Measurements from ENCODE around the gene RAB11A. TPM values are rescaled to one million over a fixed set of nuclear protein-coding genes. Genes with fewer than 3 reads are reported as not detected.

The RAB11A gene
- total and polyA plus RNA-seq, 2 of the 13 experiments (the other 11 are each of a cell fraction or from before 2014, with no cell fraction given): 161 to 162 TPM

DNA sequence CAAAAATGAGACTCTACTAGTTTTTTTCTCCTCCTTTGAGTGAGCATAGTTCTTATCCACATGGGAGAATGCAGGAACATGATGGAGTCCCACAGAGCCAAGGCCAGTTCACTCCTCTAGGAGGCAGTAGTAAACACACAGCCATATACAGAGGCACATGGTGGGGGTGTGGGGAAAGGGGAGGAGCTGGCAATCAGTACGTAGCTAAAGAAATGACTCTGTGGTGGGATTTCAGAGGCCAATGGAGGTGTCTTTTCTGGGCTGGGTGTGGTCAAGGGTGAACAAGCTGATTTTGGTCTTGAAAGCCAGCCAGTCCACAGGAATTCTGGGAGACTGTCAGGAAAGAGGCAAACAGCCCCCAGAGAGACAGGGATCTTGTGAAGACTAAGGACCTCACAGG lies 6.6 kb upstream of the RAB11A start (continued):
- TF ChIP-seq, protein P1, sequence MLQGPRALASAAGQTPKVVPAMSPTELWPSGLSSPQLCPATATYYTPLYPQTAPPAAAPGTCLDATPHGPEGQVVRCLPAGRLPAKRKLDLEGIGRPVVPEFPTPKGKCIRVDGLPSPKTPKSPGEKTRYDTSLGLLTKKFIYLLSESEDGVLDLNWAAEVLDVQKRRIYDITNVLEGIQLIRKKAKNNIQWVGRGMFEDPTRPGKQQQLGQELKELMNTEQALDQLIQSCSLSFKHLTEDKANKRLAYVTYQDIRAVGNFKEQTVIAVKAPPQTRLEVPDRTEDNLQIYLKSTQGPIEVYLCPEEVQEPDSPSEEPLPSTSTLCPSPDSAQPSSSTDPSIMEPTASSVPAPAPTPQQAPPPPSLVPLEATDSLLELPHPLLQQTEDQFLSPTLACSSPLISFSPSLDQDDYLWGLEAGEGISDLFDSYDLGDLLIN (CRISPR knock-in tag; IDR thresholded peaks at IDR 0.05; ENCODE audit: borderline replicate concordance): no peak
- no peak for TF ChIP-seq ZNF816 (CRISPR knock-in tag; IDR thresholded peaks at IDR 0.05; ENCODE audit: borderline replicate concordance)
- TF ChIP-seq BRD4 (CRISPR knock-in tag; IDR thresholded peaks at IDR 0.05): no peak
- TF ChIP-seq, protein P2, sequence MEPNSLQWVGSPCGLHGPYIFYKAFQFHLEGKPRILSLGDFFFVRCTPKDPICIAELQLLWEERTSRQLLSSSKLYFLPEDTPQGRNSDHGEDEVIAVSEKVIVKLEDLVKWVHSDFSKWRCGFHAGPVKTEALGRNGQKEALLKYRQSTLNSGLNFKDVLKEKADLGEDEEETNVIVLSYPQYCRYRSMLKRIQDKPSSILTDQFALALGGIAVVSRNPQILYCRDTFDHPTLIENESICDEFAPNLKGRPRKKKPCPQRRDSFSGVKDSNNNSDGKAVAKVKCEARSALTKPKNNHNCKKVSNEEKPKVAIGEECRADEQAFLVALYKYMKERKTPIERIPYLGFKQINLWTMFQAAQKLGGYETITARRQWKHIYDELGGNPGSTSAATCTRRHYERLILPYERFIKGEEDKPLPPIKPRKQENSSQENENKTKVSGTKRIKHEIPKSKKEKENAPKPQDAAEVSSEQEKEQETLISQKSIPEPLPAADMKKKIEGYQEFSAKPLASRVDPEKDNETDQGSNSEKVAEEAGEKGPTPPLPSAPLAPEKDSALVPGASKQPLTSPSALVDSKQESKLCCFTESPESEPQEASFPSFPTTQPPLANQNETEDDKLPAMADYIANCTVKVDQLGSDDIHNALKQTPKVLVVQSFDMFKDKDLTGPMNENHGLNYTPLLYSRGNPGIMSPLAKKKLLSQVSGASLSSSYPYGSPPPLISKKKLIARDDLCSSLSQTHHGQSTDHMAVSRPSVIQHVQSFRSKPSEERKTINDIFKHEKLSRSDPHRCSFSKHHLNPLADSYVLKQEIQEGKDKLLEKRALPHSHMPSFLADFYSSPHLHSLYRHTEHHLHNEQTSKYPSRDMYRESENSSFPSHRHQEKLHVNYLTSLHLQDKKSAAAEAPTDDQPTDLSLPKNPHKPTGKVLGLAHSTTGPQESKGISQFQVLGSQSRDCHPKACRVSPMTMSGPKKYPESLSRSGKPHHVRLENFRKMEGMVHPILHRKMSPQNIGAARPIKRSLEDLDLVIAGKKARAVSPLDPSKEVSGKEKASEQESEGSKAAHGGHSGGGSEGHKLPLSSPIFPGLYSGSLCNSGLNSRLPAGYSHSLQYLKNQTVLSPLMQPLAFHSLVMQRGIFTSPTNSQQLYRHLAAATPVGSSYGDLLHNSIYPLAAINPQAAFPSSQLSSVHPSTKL (CRISPR knock-in tag; IDR thresholded peaks at IDR 0.05): peak; percentile 35; the same call in 1 of the 2 replicates
- peak; percentile 35 for TF ChIP-seq SAP130 (CRISPR knock-in tag; IDR thresholded peaks at IDR 0.05; ENCODE audit: low read depth)
- peak; percentile 66 for TF ChIP-seq ZMYM4 (CRISPR knock-in tag; IDR thresholded peaks at IDR 0.05)
- TF ChIP-seq, protein P3, sequence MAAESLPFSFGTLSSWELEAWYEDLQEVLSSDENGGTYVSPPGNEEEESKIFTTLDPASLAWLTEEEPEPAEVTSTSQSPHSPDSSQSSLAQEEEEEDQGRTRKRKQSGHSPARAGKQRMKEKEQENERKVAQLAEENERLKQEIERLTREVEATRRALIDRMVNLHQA (CRISPR knock-in tag; IDR thresholded peaks at IDR 0.05): no peak
- peak; percentile 28; the same call in 1 of the 2 replicates for TF ChIP-seq NFYC (CRISPR knock-in tag; IDR thresholded peaks at IDR 0.05)
- no peak for TF ChIP-seq NCOR1 (IDR thresholded peaks at IDR 0.05; ENCODE audit: borderline replicate concordance, low read length)
- TF ChIP-seq, protein P4, sequence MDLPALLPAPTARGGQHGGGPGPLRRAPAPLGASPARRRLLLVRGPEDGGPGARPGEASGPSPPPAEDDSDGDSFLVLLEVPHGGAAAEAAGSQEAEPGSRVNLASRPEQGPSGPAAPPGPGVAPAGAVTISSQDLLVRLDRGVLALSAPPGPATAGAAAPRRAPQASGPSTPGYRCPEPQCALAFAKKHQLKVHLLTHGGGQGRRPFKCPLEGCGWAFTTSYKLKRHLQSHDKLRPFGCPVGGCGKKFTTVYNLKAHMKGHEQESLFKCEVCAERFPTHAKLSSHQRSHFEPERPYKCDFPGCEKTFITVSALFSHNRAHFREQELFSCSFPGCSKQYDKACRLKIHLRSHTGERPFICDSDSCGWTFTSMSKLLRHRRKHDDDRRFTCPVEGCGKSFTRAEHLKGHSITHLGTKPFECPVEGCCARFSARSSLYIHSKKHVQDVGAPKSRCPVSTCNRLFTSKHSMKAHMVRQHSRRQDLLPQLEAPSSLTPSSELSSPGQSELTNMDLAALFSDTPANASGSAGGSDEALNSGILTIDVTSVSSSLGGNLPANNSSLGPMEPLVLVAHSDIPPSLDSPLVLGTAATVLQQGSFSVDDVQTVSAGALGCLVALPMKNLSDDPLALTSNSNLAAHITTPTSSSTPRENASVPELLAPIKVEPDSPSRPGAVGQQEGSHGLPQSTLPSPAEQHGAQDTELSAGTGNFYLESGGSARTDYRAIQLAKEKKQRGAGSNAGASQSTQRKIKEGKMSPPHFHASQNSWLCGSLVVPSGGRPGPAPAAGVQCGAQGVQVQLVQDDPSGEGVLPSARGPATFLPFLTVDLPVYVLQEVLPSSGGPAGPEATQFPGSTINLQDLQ (CRISPR knock-in tag; IDR thresholded peaks at IDR 0.05): no peak
- no peak for TF ChIP-seq TGIF2 (CRISPR knock-in tag; IDR thresholded peaks at IDR 0.05)
- TF ChIP-seq CREB1 (IDR thresholded peaks at IDR 0.05): no peak
- no peak for TF ChIP-seq CREB1 (CRISPR knock-in tag; IDR thresholded peaks at IDR 0.05)
- no peak for TF ChIP-seq ZNF160 (CRISPR knock-in tag; IDR thresholded peaks at IDR 0.05)
- TF ChIP-seq FOSL1 (CRISPR knock-in tag; IDR thresholded peaks at IDR 0.05; ENCODE audit: borderline replicate concordance): no peak
- TF ChIP-seq, protein P5, sequence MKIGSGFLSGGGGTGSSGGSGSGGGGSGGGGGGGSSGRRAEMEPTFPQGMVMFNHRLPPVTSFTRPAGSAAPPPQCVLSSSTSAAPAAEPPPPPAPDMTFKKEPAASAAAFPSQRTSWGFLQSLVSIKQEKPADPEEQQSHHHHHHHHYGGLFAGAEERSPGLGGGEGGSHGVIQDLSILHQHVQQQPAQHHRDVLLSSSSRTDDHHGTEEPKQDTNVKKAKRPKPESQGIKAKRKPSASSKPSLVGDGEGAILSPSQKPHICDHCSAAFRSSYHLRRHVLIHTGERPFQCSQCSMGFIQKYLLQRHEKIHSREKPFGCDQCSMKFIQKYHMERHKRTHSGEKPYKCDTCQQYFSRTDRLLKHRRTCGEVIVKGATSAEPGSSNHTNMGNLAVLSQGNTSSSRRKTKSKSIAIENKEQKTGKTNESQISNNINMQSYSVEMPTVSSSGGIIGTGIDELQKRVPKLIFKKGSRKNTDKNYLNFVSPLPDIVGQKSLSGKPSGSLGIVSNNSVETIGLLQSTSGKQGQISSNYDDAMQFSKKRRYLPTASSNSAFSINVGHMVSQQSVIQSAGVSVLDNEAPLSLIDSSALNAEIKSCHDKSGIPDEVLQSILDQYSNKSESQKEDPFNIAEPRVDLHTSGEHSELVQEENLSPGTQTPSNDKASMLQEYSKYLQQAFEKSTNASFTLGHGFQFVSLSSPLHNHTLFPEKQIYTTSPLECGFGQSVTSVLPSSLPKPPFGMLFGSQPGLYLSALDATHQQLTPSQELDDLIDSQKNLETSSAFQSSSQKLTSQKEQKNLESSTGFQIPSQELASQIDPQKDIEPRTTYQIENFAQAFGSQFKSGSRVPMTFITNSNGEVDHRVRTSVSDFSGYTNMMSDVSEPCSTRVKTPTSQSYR (CRISPR knock-in tag; IDR thresholded peaks at IDR 0.05; ENCODE audit: borderline replicate concordance): peak; percentile 36; the same call in 1 of the 2 replicates
- peak; percentile 31; the same call in 1 of the 2 replicates for TF ChIP-seq MAZ (IDR thresholded peaks at IDR 0.05; ENCODE audit: borderline replicate concordance, low read depth, low read length)
- TF ChIP-seq MAZ (CRISPR knock-in tag; IDR thresholded peaks at IDR 0.05; ENCODE audit: low read depth): no peak
- TF ChIP-seq, protein P6, sequence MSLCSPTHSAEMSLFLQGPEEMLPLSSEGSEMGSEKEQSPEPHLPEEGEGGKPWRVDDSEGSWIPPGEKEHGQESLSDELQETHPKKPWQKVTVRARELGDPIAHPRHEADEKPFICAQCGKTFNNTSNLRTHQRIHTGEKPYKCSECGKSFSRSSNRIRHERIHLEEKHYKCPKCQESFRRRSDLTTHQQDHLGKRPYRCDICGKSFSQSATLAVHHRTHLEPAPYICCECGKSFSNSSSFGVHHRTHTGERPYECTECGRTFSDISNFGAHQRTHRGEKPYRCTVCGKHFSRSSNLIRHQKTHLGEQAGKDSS (CRISPR knock-in tag; IDR thresholded peaks at IDR 0.05; ENCODE audit: borderline replicate concordance, low read depth): no peak

All from HepG2 (cell line).